Hepatocyte (in vitro differentiated cells): ENCODE data around the gene MBIP.

Experiments used
- EZH2phosphoT487 ChIP-seq: fragments of 200-600 bp; sonication (generic); IDR thresholded peaks from one replicate; pipeline ENCODE4 v1.6.1; 2018; ENCODE audit warnings: antibody characterized with exemption, mild to moderate bottlenecking, low read depth, moderate library complexity; ENCODE audit not compliant: unreplicated experiment, severe bottlenecking
- TF ChIP-seq, protein P1 (sequence below): fragments of 200-600 bp; sonication (generic); IDR thresholded peaks from 2 replicates; pipeline ENCODE4 v1.5.1; 2016; ENCODE audit warnings: antibody characterized with exemption, mild to moderate bottlenecking; ENCODE audit not compliant: poor library complexity

DNA sequence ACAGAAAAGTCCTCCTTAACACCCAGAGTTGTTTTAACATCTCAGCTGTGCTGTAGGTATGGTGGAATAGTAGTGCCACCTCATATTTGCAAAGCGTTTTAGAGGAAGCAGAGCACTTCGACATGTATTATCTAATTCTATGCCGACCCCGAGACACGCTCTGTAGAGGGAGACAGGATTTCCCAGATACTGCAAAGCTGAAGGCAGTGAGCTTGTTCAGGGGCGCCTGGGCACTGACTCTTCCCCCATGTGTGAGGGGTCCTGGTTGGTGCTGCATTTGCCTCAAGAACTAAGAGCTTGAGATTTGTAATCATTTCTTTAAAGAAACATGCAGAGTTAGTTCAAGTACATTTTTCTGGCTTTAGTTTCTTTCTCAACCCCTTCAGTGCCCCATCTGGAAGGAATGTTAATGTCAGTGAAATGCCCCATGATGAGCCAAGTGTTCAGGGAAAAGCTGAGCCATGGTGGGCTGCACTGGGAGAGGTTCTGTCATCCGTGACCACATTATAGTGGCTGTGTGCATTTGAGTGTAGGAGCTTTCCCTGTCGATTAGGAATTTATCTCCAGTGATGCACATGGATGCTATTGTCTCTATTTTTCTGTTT, 66.3 kb downstream of the MBIP start:
- TF ChIP-seq, protein P1, sequence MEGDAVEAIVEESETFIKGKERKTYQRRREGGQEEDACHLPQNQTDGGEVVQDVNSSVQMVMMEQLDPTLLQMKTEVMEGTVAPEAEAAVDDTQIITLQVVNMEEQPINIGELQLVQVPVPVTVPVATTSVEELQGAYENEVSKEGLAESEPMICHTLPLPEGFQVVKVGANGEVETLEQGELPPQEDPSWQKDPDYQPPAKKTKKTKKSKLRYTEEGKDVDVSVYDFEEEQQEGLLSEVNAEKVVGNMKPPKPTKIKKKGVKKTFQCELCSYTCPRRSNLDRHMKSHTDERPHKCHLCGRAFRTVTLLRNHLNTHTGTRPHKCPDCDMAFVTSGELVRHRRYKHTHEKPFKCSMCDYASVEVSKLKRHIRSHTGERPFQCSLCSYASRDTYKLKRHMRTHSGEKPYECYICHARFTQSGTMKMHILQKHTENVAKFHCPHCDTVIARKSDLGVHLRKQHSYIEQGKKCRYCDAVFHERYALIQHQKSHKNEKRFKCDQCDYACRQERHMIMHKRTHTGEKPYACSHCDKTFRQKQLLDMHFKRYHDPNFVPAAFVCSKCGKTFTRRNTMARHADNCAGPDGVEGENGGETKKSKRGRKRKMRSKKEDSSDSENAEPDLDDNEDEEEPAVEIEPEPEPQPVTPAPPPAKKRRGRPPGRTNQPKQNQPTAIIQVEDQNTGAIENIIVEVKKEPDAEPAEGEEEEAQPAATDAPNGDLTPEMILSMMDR = peak; percentile 37
- no peak for TF ChIP-seq EZH2phosphoT487
